Stimulated activated CD8-positive, alpha-beta memory T cell treated with anti-CD3 and anti-CD28 coated beads, Interleukin-7, amount 100 ng/mL, for 1 hour (primary cell): Measurements from ENCODE around the gene CHRNA10.
A peak's percentile ranks its signal among the peaks of the same experiment; 100 is the strongest.
"Not testable (repeated sequence)": the region's sequence is repeated elsewhere in the genome, so short reads cannot be mapped to it uniquely, and the experiment has no call there.

Experiments used
- DNase-seq, 2 donors: peaks; one replicate each; pipeline ENCODE4 v3.0.0-alpha.2; 2020; ENCODE audit warnings: low read depth in 2 of 2

CHRNA10 gene

GRCh38 chr11:3664032-3664630 is 7.1 kb downstream of the CHRNA10 start:
- DNase-seq, result no peak

- no peak for DNase-seq
These were observed 8.3 kb downstream of the CHRNA10 start for GRCh38 chr11:3662856-3663255.

GRCh38 chr11:3660960-3661359 is 10.2 kb downstream of the CHRNA10 start:
- no peak for DNase-seq

GRCh38 chr11:3659595-3660515 is 11.3 kb downstream of the CHRNA10 start:
- DNase-seq, result no peak

- no peak for DNase-seq
These were observed 12.9 kb downstream of the CHRNA10 start for GRCh38 chr11:3658252-3658651.

- DNase-seq, result not testable (repeated sequence)
These were observed 13.9 kb downstream of the CHRNA10 start for GRCh38 chr11:3657331-3657730.

GRCh38 chr11:3655547-3655946 is 15.6 kb downstream of the CHRNA10 start:
- no peak for DNase-seq

GRCh38 chr11:3652514-3652913 is 18.7 kb downstream of the CHRNA10 start:
- DNase-seq, result not testable (repeated sequence)

GRCh38 chr11:3649374-3649773 is 21.8 kb downstream of the CHRNA10 start:
- not testable (repeated sequence) for DNase-seq

- not testable (repeated sequence) for DNase-seq
These were observed 22.3 kb downstream of the CHRNA10 start for GRCh38 chr11:3648843-3649242.

- DNase-seq, result no peak
These were observed 25.6 kb downstream of the CHRNA10 start for GRCh38 chr11:3645552-3645951.

GRCh38 chr11:3644817-3645235 is 26.4 kb downstream of the CHRNA10 start, which contains the start of gene ART1:
TSS of gene ART1 (plus strand) at chr11:3645128. CDS start at chr11:3659214, 14,086 bp downstream.
- no peak for DNase-seq

GRCh38 chr11:3643102-3643546 is 28.1 kb downstream of the CHRNA10 start:
- not testable (repeated sequence) for DNase-seq

- peak; percentile 25 to 35 for DNase-seq
These were observed 28.9 kb downstream of the CHRNA10 start for GRCh38 chr11:3642071-3642951.

- DNase-seq, result no peak
These were observed 29.5 kb downstream of the CHRNA10 start, which contains the start of gene ART5 for GRCh38 chr11:3641701-3642070. TSS of gene ART5 (minus strand) at chr11:3641992. CDS start at chr11:3641862, 130 bp downstream.

- no peak for DNase-seq
These were observed 30.0 kb downstream of the CHRNA10 start for GRCh38 chr11:3641191-3641590.

- DNase-seq, result no peak
These were observed 31.3 kb downstream of the CHRNA10 start for GRCh38 chr11:3639841-3640240.

- no peak for DNase-seq
These were observed 32.7 kb downstream of the CHRNA10 start for GRCh38 chr11:3638513-3638912.

- no peak for DNase-seq
These were observed 34.0 kb downstream of the CHRNA10 start for GRCh38 chr11:3637201-3637600.

- DNase-seq, result no peak
These were observed 35.4 kb downstream of the CHRNA10 start for GRCh38 chr11:3635641-3636375.

- no peak for DNase-seq
These were observed 39.0 kb downstream of the CHRNA10 start for GRCh38 chr11:3632070-3632660.
